Ramos (cell line): ENCODE data around the gene TASP1.

Experiments
- in situ Hi-C: fragments of 300-500 bp; cut with MboI; formaldehyde crosslinking; loops from one replicate; pipeline ENCODE4 v1.14.3; 2022; ENCODE audit warnings: low sequenced_read_pairs; ENCODE audit not compliant: unreplicated experiment

The TASP1 gene

GRCh38 chr20:13452470-13453124 lies 186.1 kb downstream of the TASP1 start:
- in situ Hi-C loops, result no loop called here

DNA sequence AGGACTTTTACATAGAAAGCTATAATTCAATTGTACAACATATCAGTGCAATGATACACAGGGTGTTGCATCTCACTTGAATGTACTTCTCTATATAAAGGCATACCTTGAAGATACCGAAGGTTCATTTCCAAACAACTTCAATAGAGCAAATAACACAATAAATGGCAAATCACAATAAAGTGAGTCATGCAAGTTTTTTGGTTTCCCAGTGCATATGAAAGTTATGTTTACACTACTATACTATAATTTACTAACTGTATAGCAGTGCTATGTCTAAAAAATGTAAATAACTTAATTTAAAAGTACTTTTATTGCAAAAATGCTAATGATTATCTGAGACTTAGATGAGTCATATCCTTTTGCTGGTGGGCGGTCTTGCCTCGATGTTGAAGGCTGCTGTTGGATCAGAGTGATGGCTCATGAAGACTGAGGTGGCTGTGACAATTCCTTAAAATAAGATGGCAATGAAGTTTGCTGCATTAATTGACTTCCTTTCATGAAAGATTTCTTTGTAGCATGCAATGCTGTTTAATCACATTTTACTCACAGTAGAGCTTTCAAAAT lies 188.8 kb downstream of the TASP1 start:
- in situ Hi-C loops, result no loop called here

DNA sequence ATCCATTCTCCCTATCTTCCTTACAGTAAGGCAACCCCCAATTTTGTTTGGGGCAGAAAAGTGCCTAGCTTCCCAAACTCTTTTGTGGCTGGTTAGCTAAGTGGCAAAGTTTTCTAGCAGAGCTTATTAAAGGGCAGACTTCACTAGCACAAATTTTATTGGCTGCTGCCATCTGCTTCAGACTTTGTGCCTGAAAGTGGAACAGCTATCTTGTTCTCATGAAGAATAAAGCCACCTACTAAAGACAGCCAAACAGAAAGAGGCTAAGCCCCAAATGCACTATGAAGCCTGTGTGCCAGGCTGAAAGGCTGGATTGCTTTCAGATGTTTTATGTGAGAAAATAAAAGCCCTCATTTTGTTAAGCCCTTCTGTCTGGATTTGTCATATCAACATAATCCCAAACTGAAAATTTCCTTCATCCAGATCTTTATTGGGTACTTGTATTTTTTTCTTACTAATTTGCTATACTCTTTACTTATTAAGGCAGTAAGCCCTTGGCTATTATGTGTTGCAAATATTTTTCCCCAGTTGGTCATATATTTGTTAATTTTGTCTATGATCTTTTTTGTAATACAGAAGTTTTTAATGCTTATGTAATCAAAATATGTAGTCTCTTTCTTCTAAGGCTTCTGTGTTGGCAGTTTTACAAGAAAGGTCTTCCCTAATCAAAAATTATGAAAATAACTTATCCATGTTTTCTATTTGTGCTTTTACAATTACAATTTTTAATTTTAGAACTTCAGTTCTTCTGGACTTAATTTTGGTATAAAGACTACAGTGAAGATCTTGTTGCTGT lies 191.1 kb downstream of the TASP1 start:
- in situ Hi-C loops, result no loop called here

- in situ Hi-C loops, result no loop called here
Observed at GRCh38 chr20:13443690-13444089, 195.0 kb downstream of the TASP1 start.

GRCh38 chr20:13442986-13443385 lies 195.7 kb downstream of the TASP1 start:
- in situ Hi-C loops, result no loop called here

DNA sequence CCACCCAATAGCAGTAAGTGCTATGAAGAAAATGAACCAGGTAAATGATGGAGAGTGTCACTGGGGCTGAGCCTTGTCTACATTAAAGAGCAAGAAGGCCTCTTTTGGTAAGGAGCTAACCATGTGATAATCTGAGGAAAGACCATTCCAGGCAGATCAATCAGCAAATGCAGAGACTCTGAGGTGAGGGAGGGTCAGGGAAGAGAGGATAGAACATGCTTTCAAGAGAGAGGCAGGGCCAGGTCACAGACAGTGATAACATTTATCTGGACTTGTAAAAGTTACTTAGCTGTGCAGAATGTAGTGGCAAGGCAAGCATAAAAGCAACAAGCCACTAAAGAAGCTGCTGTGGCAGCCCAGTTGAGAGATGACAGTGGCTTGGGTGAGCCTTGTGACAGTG lies 197.3 kb downstream of the TASP1 start:
- in situ Hi-C loops, result no loop called here

DNA sequence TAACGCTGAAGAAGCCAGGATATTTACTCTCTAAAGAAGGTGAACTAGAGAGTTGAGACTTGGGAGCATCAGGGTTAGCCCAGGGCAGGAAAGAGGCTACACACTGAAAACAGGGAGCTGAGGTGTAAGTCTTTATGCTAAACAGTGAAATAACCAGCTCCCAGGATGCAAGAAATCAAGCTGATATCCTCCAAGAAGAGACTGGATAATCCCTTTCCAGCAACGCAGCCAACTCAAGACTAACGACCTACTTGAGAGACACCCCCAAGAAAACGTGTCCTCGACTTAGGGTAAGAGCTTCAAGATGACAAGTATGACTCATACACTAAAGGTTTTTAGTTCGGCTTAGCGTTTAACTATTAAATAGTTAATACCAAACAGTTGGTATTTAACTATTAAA lies 202.2 kb downstream of the TASP1 start:
- in situ Hi-C loops, result no loop called here

- in situ Hi-C loops, result no loop called here
Observed at GRCh38 chr20:13432126-13432525, 206.6 kb downstream of the TASP1 start.

- in situ Hi-C loops, result no loop called here
Observed at GRCh38 chr20:13430346-13431002, 208.3 kb downstream of the TASP1 start.

DNA sequence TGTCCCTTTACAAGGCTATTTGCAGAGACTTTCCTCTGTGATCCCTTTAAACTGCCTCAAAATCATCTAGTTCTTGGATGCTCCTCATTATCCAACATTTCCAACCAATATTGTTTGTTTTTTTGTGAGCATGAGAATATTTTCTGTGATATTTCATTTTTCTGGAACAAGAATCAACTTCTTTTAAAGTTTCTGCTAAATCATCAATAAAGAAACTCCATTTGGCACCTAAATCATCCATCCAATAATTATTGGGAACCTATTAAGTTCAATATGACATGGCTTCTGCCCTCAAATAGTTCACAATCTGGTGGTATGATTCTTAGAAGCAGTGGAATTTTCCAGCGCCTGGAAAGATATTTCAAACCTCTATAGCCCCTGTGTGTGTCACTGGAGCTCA lies 210.0 kb downstream of the TASP1 start:
- in situ Hi-C loops, result no loop called here

DNA sequence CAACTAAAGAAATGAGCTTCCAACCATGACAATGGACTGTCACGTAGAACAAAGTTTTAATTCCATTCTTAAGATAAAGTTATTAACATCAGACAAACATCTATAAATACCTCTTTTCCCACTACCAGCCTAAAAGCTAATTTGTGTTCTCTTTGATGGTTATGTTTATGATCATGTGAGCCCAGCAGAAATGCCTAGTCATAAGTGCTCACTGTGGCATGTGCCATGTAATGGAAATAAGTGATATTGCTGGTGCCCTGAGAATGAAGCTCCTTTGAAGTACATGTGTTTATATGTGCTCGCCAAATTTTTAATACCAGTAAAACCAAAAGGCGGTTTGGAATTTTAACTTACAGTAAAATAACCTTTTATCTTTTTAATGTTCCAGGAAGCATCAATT lies 211.9 kb downstream of the TASP1 start:
- in situ Hi-C loops, result no loop called here

DNA sequence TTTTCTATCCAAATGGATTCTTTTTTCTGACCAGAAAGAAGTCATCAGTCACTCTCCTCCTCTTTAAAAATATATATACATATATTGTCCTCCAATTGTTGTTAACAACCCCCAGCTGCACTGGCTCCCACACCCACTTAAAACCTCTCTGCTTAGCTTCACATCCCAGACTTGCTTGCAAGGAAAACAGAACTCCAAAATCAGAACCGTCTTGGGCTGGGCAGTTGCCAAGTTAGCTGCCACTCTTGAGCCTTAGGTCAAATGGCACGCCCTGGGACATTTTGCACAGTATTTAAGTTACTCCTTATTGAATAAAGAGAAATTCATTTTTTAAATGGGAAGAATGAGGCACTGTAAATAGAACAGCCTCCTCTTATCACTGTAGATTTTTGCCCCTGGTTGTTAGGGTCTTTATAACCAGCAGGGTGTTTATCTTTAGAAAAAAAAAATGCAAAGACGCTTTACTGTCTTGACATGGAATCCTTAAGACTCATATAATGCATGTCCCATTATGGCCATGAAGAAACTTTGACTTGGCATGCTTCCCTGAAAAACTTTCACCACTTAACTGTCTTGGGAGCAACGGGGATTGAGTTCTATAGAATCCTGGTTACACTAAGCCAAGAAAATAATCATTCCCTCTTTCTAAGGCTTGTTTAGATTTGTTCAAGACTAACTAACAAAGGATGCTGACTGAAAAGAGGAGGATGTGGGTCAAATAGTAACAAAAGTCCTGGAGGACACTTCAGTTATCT lies 213.2 kb downstream of the TASP1 start:
- in situ Hi-C loops, result no loop called here

- in situ Hi-C loops, result no loop called here
Observed at GRCh38 chr20:13424174-13424833, 214.4 kb downstream of the TASP1 start.

- in situ Hi-C loops, result no loop called here
Observed at GRCh38 chr20:13423472-13424173, 215.1 kb downstream of the TASP1 start.

GRCh38 chr20:13422637-13423036 lies 216.1 kb downstream of the TASP1 start:
- in situ Hi-C loops, result no loop called here

DNA sequence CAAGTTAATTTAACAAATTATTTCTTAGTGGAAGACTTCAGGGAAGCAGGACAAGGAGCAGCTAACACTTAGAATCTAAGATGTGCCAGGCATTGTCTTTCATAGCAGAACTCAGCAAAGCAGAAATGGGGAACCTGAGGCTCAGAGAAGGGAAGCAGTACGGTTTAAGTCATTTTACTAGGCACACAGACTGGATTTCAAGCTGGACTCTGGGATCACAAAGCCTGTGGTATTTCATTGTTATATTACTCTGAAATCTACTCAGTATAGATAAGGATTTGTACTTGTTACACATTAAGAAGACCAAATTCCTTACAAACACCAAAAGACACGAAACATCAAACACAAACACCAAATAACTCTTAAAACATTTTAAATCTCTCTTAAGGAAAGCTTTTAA lies 218.1 kb downstream of the TASP1 start:
- in situ Hi-C loops, result no loop called here

DNA sequence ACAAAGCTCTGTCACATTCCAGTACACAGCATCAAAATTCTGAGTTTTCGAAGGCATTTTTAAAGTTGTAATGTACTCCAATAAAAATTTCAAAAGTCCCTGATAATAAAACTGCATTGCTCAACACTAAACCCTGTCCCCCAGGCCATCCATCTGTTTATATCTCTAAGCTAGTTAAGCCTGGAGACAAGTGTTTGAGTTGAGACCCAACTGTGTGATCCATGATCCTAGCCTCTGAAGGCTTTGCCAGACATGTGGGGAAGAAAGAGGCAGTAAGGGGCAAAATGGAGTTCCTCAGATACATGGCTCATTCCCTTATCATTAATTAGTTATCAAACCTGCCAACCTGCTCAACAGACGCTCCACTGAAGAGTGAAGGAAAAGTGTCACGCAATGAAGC lies 219.3 kb downstream of the TASP1 start:
- in situ Hi-C loops, result no loop called here

DNA sequence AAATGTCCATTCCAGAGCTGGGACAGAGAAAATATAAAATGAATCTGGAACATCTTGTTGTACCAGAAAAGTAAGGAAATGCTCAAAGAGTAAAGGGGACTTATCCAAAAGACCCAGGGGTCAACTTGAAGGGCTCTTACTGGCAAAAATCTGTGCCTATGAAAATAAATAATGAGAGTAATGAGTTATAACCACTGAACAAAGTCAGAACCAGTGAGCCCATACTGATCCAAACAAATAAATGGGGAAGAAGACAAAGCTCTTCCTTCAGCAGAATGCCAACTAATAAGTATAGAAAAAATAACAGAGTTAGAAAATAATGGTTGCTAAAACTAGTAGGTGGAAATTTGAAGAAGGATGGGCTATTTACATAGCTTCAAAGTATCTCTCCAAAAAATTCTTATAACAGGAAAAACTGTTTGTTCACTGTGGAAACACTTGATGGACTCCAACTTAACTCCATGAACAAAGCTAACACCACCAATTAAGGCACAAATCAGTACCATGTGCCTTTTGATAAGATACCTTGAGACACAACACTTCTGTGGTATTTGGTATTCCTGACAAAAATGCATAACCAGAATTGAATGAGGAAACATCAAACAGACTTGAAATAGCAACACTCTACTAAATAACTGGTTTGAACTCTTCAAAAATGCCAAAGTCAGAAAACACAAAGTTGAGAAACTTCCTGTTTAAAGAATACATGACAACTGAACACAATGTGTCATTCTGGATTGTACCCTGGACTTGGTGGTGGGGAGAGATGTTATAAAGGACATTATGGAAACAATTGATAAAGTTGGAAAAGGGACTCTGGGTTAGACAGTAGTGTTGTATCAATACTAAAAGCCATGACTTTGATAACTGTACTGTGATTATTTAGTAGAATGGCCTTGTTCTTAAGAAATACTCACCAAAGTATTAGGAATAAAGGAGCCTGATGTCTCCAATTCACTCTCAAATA lies 220.2 kb downstream of the TASP1 start:
- in situ Hi-C loops, result no loop called here
